CD4-positive, alpha-beta T cell treated with Interleukin-6 for 4 hours (primary cell): ENCODE results near the gene CD33.
"Not testable (repeated sequence)": the region's sequence is repeated elsewhere in the genome, so short reads cannot be mapped to it uniquely, and the experiment has no call there.

Source experiments
- DNase-seq: peaks from one replicate; pipeline ENCODE4 v3.0.0-alpha.2; 2020; ENCODE audit warnings: mixed read lengths

Gene CD33

GRCh38 chr19:51210874-51211361 is 14.0 kb upstream of the CD33 start:
- DNase-seq = not testable (repeated sequence)

DNA sequence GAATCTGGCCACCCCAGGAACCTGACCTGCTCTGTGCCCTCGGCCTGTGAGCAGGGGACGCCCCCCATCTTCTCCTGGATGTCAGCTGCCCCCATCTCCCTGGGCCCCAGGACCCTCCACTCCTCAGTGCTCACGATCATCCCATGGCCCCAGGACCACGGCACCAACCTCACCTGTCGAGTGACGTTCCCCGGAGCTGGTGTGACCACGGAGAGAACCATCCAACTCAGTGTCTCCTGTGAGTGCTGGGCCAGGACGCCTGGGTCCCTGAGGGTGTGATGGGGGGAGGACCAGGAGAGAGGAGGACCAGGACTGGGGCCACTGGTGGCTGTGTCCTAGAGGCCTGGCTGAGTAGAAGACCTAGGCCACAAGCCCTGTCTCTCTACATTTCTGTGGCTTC is 13.0 kb upstream of the CD33 start:
- DNase-seq = no peak

DNA sequence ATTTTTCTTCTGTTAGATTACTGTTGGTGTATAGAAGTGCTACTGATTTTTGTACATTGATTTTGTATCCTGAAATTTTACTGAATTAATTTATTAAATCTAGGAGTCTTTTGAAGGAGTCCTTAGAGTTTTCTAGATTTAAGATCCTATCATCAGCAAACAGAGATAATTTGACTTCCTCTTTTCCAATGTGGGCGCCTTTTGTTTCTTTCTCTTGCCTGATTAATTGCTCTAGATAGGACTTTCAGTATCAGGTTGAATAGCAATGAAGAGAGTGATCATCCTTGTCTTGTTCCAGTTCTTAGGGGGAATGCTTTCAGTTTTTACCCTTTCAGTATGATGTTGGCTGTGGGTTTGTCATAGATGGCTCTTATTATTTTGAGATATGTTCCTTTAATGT is 5.6 kb upstream of the CD33 start:
- DNase-seq = no peak

DNA sequence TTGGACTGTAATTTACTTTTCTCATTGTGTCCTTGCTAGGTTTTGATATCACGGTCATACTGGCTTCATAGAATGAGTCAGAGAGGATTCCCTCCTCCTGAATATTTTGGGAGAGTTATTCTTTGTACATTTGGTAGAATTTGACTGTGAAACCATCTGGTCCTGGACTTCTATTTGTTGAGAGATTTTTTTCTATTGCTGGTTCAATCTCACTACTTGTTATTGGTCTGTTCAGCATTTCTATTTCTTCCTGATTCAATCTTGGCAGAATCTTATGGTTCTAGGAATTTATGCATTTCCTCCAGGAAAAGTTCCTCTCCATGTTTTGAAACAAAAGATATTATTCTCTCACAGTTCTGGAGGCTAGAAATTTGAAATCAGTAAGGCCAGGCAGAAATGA is 4.9 kb upstream of the CD33 start:
- no peak for DNase-seq

- no peak for DNase-seq
These were observed 3.9 kb upstream of the CD33 start for GRCh38 chr19:51220996-51221395.

DNA sequence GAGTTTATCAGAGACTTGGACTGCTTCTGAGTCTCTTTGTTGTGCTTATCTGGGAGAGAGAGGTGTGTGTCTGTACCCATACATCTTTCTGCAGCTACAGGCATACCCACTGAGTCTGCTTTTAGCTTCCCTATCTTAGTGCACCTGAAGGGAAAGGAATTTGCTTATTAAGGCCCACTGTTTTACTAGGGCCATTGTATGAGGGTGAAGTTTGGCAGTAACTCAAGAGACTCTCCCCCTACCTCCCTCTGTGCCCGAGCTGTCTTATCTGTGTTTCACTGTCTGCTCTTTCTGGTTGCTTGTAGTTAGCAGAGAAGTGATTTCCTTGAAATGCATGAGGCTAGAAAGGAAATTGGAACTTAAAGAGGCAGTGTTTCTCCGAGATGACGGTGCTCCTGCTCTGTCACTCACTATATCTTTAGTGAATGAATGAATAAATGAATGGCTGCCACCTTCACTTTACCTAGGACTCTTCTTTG is 678 bp upstream of the CD33 start:
- no peak for DNase-seq

GRCh38 chr19:51226067-51226466 is 1.2 kb downstream of the CD33 start:
- no peak for DNase-seq

GRCh38 chr19:51227326-51227725 is 2.4 kb downstream of the CD33 start:
- no peak for DNase-seq

DNA sequence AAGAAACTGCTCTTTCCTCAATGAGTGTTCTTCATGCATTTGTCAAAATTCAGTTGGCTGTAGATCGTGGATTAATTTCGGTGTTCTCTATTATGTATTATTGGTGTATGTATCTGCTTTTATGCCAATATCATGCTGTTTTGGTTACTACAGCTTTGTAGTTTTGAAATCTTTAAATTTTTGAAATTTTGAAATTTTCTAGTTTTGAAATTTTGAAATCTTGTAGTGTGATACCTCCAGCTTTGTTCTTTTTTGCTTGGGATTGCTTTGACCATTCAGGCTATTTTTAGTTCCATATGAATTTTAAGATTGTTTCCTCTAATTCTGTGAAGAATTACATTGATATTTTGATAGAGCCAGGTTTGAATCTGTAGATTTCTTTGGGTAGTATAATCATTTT is 3.1 kb downstream of the CD33 start:
- no peak for DNase-seq

GRCh38 chr19:51240866-51241265 is 16.0 kb downstream of the CD33 start:
- no peak for DNase-seq

DNA sequence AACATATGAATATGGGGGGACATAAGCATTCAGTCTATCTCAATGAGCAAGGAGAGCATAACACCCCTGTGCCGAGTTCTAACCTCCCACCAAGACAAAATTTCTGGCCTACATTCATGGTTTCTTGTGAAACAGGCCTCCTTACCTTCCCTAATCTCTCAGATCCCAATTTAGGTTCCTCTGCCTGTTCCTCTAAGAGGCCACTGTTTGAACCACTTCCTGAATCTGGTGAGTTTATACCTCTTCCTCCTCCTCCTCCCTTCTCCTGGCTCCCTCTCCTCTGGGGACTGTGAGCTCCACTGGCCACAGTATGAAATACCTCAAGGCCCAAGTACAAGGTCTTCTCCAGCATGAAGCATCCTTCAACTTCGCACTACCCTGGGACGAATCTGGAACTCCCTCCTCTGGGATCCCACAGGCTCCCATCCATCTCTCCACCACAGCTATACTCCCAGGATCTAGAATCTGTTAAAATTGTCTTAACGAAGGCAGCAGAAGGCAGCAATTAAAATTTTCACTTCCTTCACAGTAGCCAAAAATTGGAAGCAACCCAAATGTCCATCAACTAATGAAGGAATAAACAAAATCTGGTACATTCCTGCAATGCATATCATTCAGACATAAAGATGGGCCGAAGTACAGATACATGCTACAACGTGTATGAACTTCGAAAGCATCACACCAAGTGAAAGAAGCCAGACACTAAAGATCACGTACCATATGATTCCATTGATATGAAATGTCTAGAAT is 18.2 kb downstream of the CD33 start:
- DNase-seq = no peak

DNA sequence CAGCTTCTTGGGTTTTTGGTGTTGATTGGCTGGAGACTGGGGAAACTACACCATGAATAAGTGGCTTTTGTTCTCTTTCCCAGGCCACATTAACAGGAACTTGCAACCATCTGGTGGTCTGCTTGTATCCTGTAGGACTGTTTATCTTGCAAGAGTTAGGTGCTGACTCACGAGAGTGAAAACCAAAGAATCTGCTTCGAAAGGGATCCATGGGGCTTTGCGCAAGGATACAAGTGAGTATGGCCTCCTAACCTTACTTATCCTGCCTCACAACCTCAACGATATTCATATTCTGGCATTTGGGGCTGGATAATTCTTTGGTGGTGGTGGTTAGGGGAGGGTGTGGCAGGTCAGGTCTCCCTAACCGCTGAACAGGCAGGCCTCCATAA is 21.3 kb downstream of the CD33 start:
- no peak for DNase-seq

DNA sequence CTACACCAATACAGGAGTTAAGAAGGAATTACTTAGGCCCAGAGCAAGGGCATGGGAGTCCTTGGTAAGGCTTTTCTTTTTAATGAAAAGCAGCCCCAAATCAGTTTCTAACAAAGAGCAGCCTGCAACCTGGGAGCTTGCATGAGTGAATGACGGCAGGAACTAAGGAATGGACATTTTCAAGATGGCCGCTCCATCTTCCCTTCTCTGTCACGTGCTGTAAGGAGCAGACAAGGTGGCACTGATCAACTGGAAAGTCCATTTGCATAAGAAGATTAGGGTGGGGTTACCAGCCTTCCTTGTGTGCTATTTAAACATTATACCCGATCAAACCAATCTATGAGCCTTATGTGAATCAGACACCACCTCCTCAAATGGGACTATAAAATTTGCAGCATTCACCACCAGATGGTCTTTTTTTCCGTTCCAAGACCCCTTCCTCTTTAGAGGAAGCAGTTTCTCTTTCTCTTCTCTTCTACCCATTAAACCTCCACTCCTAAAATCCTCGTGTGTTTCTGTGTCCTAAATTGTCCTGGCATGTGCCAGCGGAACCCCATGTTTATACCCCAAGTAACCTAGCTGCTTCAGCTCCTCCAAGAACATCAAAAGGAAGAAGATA is 23.2 kb downstream of the CD33 start:
- DNase-seq = no peak

DNA sequence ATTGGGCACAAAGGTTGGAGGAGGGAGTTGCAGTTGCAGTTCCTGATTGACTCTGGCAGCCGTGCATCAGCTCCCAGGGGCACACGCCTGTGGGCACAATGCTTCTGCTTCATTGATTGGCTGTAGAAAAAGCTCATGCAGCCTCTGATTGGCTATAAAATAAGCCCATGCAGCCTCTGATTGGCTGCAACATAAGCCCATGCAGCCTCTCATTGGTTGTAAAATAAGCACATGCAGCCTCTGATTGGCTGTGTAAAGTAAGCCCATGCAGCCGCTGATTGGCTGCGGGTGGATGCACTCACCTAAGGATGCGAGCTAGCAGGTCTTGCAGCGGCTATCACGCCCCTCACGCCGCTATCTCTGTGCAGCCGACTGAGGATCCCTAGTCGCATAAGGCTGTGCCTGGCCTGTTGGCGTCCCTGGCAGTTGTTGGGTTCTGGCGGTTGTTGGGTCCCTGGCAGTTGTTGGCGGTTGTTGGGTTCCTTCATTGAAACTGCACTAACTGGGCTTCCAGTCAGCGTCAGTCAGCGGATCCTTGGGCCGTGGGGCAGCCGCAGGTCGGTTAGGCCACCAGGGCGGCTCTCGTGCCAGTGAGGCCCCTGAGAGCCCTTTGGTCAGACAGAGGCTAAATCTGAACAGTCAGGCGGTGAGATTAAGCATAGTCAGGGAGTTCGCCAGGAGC is 26.0 kb downstream of the CD33 start, which contains the start of gene SIGLECL1:
Gene SIGLECL1, plus strand, starts transcription at position 295 of the 682 bp plus-strand sequence. CDS start 12,993 bp downstream, outside the sequence.
- DNase-seq = no peak

GRCh38 chr19:51251468-51251820 is 26.6 kb downstream of the CD33 start:
- DNase-seq = no peak

DNA sequence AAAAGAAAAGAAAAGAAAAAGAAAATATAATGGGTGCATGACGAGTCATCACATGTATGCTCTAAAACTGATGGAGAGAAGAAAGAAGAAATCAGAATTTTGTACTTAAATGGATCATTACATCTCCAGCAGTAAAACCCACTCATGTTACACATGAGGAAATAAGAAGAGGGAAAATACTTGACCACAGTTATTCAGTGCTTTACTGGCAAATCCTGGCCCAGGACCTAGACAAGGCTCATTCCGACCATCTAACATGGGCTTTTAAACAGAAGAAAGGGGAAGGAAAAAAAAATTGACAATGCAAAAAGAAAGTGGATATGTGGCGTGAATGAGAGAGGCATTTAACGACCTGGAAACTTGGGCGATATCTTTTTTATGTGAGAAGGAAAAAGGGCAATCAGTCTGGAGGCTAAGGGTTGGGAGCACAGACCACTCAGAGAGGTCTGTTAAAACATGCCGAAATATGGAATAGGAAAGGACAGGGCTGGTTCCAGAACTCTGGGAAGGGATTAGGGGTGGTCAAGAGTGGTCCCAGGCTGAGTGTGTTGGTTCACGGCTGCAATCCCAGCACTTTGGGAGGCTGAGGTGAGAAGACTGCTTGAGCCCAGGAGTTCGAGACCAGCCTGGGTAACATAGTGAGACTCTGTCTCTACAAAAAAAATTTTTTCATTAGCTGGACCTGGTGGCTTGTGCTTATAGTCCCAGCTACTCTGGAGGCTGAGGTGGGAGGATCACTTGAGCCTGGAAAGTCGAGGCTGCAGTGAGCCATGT is 27.6 kb downstream of the CD33 start:
- no peak for DNase-seq

DNA sequence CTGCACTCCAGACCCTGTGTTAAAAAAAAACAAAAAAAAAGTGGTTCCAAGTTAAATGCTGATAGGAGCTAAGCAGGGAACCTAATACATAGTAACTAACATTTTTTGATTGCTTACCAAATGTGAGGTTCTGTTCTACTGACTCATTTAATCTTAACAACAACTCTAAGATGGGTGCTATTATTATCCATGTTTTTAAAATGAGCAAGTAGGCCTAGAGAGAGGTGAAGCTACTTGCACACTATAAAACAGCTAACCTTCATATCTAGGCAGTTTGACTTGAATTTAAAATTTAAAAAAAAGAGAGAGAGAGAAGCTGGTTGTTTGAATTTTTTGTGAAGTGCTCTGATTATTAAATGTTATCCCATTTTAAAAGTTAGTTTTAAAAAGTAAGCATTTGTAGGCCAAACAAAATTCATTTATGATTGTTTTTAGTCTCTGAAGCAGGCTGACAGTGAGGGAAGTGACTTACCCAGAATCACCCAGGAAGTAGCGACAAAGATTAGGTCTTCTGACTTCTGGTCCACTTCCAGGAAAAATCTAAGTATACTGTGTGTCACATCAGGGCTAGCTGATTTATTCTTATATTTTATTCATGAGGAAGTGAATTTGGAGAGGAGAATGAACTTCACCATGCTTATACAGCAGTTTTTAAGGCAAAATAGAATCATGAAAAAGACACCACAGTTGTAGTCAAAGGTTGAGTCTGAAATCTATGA is 28.4 kb downstream of the CD33 start:
- DNase-seq = no peak

DNA sequence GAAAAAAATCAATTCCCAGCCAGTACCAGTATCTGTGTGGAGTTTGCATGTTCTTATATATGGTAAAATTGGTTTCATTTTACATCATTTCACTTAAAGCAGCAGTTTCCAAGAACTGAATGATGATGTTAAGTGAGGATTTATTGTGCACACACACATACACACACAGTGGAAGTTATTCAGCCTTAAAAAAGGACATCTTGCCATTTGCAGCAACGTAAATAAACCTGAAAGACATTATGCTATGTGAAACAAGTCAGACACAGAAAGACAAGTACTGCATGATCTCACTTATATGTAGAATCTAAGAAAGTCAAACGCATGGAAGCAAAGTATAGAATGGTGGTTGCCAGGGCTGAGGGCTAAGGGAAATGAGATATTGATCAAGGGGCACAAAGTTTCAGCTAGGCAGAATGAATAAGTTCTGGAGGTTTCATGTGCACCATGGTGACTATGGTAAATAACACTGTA is 31.3 kb downstream of the CD33 start:
- DNase-seq = no peak

DNA sequence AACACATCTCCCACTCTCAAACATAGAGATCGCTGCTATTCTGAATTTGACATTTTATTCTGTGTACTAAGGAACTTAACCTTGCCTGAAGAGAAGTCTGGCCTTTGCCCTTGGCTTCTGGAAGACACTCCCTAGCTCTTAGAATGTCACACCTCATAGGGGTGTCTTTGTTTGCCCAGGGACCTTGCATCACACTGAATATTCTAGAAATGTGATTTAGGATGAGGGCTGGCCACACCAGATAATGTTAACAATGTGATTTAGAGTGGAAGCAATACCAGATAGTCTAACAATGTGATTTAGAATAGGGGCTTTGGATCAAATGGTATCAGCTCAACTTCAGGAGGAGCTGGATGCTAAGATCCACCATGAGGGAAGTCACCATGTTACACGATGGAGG is 32.6 kb downstream of the CD33 start:
- DNase-seq = no peak

GRCh38 chr19:51258165-51259160 is 33.6 kb downstream of the CD33 start:
- no peak for DNase-seq
